GM20431 (cell line): Measurements from ENCODE around the gene SAA4.
"Not testable (repeated sequence)": the region's sequence is repeated elsewhere in the genome, so short reads cannot be mapped to it uniquely, and the experiment has no call there.

Source experiments
- in situ Hi-C: fragments of 300-500 bp; cut with MseI, MboI; formaldehyde crosslinking; loops from one replicate; pipeline ENCODE4 v1.15.0; 2020; ENCODE audit warnings: low sequenced_read_pairs; ENCODE audit not compliant: unreplicated experiment

The SAA4 gene

GRCh38 chr11:18196532-18196931 is 40.1 kb downstream of the SAA4 start:
- in situ Hi-C loops: no loop called here

- in situ Hi-C loops: no loop called here
Measured at GRCh38 chr11:18193010-18193409, 43.6 kb downstream of the SAA4 start.

- in situ Hi-C loops: no loop called here
Measured at GRCh38 chr11:18191376-18191775, 45.2 kb downstream of the SAA4 start.

- in situ Hi-C loops: not testable (repeated sequence)
Measured at GRCh38 chr11:18189476-18190245, 46.9 kb downstream of the SAA4 start.

GRCh38 chr11:18188796-18189195 is 47.8 kb downstream of the SAA4 start:
- in situ Hi-C loops: no loop called here
